Islet of Langerhans (tissue), 1 donor: ENCODE results near the gene TAS2R8.
"Not testable (repeated sequence)": the region's sequence is repeated elsewhere in the genome, so short reads cannot be mapped to it uniquely, and the experiment has no call there.

ENCODE experiments used
- FAIRE-seq: peaks from one replicate; lab custom pipeline; 2011; peaks lifted over from hg19 to GRCh38; lab: Jason Lieb, UNC

Gene TAS2R8, protein sequence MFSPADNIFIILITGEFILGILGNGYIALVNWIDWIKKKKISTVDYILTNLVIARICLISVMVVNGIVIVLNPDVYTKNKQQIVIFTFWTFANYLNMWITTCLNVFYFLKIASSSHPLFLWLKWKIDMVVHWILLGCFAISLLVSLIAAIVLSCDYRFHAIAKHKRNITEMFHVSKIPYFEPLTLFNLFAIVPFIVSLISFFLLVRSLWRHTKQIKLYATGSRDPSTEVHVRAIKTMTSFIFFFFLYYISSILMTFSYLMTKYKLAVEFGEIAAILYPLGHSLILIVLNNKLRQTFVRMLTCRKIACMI

DNA sequence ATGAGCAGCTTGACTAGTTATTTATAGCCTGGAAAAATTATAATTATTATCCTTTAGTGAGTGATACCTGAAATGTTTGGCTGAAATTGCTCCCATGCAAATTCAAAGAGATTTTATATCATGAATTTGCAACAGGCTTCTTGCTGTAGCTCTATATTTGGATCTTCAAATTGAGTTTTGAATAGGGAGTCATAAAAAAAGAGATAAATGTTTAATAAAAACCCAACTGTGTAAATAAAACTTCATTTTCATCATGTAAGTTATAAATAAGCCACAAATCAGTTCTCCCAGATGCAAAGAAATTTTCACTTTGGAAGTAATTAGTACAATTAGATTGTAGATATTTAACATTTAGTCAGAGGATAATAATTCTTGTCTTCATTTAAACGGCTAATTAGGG, at the start of gene TAS2R8:
TSS of gene TAS2R8 (minus strand) at position 101 of the 400 bp plus-strand sequence. CDS start 306 bp downstream, outside the sequence.
- no peak for FAIRE-seq

DNA sequence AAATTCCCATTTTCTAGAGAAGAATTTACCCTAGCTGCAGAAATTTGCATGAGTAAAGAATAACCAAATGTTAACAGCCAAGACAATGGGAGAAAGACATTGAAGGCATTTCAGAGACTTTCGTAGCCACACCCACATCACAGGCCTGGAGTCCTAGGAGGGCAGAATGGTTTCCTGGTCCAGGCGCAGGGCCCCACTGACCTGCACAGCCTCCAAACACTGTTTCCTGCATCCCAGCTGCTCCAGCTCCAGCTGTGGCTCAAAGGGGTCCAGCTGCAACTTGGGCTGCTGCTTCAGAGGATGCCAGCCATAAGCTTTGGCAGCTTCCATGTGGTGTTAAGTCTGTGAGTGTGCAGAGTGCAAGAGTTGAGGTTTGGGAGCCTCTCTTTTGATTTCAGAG, 48.7 kb upstream of the TAS2R8 start:
- no peak for FAIRE-seq

DNA sequence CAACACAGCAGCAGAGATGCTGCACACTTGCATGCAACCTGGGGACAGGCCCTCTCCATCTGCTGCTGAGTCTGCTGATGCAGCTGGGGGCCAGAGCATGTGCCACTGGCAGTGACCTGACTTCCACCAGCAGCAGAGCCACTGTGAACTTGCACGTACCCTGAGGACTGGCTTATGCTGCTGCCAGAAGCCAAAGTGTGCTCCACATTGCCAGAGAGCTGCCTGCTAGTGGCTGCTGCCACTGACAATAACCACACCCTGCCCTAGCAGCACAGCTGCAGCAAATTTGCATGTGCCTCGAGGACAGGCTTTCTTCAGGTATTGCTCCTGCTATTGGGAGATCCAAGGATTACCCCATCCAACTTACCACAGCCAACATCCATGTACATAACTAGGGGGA, 46.7 kb upstream of the TAS2R8 start:
- no peak for FAIRE-seq

DNA sequence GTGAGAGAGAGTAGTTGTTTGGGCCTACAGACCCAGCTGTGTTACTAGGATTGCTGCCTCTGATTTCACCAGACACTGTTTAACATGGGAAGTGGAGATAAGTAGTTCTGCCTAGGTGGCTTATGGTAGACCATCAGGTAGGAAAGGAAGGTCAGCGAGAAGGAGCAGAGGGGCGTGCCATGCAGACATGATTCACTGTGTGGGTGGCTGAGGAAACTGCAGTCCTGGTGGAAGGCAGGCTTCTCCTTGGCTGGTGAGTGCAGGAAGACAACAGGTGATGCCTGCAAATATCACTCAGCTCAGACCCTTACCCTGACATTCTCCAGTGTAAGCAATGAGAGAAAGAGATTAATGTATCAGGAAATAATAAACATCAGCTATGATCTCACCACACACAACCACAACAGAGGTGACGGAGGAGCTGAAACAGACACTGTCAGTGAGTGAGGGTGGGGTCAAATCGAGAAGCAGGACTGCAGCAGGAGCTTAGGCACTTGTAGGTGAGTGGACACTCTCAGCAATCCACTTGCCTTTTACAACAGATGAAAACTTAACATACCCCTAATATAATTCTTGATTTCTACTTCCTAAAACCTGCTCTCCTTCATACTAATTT, 44.3 kb upstream of the TAS2R8 start:
- FAIRE-seq, result no peak

DNA sequence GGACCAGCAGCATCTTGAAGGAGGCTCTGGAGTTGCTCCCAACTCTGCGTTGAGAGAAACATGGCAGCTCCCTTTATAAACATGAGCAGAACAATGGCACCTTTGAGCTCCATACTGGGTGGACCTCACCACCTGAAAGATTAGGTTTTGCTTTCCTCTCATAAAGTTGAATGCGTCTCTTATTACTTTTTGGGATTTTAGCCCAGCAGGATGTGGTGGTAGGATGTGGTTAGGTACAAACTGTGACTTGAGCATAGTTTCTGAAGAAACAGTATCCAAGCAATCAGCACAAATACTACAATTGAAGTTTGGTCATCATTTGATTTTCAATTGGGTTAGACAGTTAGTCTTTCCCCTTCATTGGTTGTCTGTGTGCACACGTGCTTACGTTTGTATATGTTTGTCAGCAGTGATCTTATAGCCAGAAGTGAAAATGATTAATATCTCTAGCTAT, 42.4 kb upstream of the TAS2R8 start, which contains the start of gene PRR4:
TSS of gene PRR4 (minus strand) at position 51 of the 454 bp plus-strand sequence. CDS start at position 13, 38 bp downstream.
- FAIRE-seq, result no peak

DNA sequence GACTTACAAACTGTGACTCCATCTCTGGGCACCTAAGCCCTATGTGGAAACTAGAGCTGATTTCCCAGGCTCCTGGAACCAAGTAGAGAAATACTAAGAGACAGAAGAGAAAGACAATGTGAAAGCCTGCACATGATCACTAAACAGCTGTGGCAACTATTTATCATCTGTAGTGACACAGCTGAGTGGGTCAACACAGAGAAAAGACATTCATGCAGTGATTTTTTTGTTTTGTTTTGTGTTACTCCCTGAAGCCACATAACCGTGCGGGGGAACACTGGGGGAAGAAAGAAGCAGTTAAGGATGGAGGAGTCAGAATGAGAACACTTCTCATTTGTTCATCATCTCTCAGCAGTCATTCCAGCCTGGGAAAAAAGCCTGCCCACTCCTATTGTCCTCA, 40.7 kb upstream of the TAS2R8 start:
- no peak for FAIRE-seq

DNA sequence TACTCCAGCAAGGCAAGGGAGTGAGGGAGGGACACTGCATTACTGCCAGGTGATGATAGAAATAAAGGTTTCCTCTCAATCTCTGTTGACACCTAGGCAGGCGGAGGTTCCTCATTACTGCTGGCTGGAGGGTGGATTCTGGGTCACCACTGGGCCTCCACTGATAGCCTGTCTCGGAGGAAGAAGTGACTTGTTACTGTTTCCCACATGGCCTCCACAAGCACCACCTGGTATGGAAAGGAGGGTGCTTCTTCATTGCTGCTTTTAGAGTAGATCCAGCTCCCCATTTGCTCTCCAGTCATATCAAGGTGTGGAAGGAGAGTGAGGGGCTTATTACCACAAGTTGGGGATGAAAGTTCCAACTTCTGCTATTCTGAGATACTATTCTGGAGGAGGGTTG, 35.8 kb upstream of the TAS2R8 start:
- FAIRE-seq, result no peak

DNA sequence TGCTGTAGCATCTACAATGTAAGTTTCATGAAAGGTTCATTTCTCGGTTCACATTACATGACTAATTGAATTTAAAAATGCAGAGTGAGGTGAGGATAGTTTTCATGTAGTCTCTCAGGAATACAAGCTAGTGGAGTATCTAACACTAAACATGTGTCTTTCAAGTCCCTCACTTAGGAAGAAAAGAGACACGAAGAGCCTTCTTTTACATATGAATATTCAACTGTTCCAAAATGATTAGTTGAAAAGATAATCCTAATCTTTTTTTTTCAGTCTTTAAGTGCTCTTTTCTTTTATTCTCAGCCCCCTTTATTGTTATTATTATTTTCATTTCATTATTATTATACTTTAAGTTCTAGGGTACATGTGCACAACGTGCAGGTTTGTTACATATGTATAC, 31.4 kb upstream of the TAS2R8 start:
- FAIRE-seq, result no peak

DNA sequence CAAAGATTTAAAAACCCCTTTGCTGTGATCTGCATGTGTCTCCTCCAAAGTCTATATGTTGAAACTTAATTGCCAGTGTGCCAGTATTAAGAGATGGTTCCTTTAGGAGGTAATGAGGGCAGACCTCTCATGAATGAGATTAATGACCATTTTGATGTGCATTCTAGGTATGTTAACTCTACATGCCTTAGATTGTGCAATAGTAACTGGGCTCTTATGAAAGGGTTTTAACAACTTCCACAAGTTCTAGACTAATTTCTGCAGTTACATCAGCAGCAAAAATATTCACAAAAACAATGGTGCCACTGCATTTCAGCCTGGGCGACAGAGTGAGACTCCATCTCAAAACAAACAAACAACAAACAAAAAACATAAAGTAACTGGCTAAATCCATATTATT, 22.9 kb upstream of the TAS2R8 start:
- no peak for FAIRE-seq

DNA sequence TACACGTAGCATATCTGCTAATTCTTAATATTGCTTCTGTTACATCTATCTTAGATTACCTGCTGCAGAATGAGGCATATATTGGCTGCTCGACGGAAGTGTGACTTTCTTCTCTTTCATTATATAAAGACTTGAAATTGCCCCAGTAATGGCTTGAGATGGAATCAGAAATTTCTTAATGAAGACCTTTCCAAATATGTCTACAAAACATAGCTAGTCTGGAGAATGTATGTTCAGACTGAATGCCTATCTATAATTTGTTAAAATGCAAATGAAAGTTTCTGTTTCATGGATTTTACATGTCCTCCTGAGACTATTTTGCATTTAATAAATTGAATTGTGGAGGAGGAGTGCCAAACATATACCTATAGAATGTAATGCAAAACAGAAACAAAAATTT, 19.2 kb upstream of the TAS2R8 start, which contains the start of gene TAS2R10:
TSS of gene TAS2R10 (minus strand) at position 101 of the 400 bp plus-strand sequence. CDS start at position 12, 89 bp downstream.
- FAIRE-seq, result no peak

DNA sequence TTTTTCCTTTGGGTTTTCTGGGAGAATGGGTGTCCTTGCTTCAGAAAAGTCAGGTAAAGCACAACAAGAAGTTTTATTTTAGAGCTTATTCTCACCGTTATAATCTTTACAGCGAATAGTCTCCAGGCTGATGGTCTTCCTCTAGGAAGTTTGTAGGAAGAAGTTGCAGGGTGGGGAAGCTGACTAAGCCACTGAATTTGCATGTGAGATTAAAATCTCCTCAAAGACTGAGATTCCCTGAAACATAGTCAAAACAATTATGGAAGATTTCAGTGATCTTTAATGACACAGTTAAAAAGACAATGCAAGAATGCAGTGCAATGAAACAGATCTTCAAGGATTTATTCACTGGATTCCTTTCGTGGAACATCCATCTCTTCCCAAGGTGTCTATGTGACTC, 17.9 kb upstream of the TAS2R8 start:
- no peak for FAIRE-seq

DNA sequence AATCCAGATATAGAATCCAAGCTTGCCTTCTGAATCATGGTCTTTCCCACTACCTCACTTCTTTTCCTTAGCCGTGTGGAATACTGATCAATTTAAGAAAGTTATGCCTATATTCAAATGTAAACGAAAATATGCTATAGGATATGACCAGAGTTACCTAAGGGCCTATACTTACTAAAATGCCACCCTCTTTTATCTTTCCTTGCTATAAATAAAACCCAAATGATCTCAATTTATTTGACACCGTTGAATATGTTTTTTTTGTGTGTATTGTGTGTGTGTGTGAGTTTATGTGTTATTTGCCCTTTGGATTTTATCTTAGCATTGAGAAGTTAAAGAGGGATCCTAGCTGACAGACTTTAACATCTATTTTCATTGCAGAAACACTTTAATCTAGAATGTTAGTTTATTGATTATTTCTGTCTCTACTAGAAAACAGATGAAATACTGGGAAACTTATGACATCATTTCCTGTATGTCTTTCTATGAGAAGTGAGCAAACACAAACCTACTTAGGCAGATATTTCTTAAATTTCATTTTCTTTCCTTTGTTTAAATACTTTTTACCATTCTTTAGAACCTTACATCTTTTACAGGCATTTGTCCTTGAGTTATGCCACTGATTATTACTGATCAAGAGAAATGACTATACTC, 4.9 kb upstream of the TAS2R8 start:
- FAIRE-seq, result peak; percentile 17

DNA sequence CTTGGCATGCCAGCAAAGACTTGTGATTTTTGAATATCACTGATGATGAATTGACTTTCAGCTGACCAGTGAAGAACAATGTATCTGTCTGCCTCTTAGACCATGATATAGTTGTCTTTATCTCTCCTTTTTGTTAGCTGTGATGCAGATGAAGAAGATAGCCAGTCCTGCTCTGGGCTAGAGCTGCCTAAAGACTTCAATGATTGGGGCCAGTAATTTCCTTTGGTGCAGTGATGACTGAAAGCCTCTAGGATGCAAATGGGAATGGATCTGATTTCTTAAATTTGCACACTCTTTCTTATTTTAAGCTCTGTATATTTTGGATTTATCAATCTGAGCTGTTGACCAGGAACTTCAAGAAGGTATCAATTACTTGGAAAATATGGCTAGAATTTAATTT, 3.0 kb upstream of the TAS2R8 start, which contains the start of gene TAS2R9:
TSS of gene TAS2R9 (minus strand) at position 101 of the 400 bp plus-strand sequence. CDS start at position 8, 93 bp downstream.
- no peak for FAIRE-seq

DNA sequence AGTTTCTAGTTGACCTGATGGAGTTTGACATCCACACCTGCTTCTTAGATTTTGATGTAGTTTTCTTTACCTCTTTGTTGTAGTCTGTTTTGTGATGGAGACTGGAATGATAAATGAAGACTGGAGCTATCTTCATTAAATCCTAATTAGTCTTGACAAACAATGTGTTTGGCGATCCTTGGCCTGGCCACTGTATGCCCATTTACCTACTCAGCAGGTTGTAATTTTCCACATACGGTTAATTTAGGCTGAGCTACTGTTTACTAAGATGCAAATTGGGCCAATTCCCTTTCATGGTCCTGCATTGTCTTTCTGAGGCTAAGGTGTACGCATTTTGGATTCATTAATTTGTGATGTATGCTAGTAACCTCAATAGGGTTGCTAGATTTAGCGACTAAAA, 4.5 kb downstream of the TAS2R8 start, which contains the start of gene TAS2R7:
TSS of gene TAS2R7 (minus strand) at position 41 of the 400 bp plus-strand sequence. CDS start 57 bp downstream, outside the sequence.
- no peak for FAIRE-seq

DNA sequence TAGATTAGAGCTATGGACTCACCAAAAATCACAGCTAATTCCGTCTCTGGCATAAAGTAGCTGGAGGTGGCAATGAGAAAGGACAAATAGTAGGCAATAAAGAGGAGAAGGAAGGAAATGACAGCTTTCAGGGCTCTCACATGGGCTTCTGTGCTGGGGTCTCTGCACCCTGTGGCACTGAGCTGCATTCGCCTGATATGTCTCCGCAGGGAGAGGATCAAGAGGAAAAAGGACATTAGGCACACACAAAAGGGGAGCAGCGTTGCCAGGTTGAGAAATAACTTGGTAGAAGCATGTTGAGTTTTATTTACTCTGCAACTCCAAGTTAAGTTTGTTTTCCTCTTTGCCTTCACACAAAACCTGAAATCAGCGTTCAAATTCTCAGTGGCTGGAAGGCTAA, 5.3 kb downstream of the TAS2R8 start:
- FAIRE-seq, result no peak

DNA sequence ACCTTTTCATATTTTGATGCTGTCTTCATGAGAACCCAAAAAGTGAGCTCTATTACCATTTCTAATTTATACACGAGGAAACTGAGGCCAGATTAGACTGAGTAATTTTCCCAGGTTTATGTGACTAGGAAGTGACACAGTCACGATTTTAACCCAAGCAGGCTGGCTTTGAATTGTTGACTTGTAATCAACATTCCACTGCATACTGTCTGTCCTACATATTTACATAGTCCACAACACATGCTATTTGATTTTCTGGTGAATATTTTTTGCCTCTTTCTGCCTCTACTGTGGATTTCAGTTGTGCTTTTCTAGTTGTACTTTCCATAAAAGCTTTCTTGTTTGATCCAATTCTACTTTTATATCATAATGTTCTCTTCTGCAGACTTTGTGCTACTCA, 12.9 kb downstream of the TAS2R8 start:
- no peak for FAIRE-seq

DNA sequence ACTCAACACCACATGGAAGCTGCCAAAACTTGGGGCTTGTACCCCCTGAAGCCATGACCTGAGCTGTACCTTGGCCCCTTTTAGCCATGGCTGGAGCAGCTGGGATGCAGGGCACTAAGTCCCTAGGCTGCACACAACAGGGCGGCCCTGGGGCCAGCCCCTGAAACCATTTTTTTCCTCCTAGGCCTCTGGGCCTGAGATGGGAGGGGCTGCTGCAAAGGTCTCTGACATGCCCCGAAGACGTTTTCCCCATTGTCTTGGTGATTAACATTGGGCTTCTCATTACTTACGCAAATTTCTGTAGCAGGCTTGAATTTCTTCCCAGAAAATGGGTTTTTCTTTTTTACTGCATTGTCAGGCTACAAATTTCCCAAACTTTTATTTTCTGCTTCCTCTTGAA, 15.3 kb downstream of the TAS2R8 start:
- not testable (repeated sequence) for FAIRE-seq

DNA sequence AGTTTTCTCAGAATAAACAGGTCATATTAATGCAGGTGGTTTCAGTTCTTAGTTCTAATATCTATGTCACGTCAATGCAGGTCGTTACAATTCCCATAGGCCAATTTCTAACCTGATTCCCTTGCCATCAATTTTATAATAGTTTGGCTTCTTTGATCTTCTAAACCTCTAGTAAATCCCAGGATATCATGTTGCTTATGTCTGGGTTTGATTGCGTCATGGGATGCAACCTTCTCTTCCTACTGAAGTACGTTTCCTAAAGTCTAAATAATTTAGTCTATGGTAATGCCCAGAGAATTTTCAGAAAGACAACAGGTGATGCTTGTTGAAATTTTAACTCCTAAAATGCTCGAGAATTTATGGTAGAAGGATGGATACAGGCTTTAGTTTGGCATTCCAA, 23.8 kb downstream of the TAS2R8 start:
- no peak for FAIRE-seq

DNA sequence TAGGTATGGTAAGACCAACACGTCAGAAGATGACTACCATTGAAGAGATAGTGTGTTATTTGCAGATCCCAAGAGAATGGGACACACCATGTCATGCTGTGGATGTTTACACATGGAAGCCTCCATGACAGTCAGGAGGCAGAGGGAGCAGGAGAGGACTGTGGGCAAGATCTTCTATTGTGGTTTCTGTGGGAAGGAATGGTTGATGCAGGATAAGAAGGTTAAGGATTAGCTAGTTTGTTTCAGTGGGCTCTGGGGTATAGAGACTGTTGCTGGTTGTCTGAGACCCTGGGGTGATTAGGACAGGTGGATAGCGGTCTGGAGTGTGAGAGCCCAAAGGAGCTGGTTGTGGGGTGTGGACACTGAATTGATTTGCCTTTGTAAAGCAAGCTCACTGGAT, 28.0 kb downstream of the TAS2R8 start:
- FAIRE-seq, result no peak

DNA sequence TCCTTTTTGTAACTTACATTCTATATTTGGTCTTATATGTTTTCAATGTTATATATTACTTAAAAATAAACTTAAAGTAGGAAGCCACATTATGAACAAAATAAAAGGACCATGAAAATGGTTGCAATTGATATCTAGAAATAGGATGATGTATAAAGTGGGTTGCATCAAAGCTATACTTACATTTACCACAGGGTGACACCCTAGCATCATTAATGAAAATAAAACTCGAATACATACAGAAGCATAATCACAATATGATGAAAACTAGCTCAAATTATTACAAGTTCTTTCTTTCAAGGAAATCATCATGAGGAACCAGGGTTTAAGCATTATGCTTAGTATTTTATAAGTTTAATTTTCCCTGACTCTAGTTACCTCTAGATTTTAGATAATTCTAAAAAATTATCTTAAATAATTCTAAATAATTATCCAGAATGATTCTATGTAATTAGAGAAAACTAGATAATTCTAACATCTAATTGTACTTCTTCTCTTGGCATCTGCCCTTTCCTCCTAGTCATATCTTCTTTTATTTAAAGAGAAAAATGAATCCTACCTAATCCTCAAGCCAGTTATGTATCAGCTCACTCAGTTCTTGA, 35.9 kb downstream of the TAS2R8 start:
- peak; percentile 97 for FAIRE-seq

DNA sequence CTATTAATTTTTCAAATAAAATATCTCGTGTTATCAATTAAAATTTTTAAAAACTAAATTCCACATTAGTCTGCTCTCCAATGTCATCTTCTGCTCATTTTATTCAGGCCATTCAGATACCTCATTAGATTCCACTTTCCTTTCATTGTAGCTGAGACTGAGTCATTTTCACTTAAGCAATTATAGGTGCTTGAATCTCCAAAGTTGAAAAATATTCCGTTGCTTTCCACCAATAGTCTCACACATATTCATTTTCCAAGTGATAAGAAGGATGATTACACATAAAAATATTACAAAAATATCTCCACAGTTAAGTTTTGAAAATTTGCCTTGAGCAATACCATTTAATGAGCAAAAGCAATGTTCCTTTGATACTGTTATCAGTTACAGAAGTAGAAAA, 47.4 kb downstream of the TAS2R8 start:
- FAIRE-seq, result no peak

DNA sequence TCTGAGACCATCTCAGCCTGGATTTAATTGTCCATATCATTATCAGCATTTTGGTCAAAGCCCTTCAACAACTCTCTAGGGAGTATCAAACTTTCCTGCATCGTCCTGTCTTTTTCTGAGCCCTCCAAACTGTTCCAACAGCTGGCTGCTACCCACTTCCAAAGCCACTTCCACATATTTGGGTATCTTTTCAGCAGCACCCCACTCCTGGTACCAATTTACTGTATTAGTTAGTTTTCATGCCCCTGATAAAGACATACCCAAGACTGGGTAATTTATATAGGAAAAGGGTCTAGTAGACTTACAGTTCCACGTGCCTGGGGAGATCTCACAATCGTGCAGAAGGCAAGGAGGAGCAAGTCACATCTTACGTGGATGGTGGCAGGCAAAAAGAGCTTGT, 50.9 kb downstream of the TAS2R8 start:
- FAIRE-seq, result no peak
